HAP-1 (cell line): ENCODE data around the gene AAMP.
"Not testable (repeated sequence)": the region's sequence is repeated elsewhere in the genome, so short reads cannot be mapped to it uniquely, and the experiment has no call there.

Source experiments
- DNase-seq, 2 experiments: peaks; one replicate each; pipeline ENCODE4 v3.0.0-alpha.2; 2016 to 2020; ENCODE audit warnings: low spot score in 2 of 2
- H3K27me3 ChIP-seq: fragments of 250-450 bp; sonication (Bioruptor Pico); 2 replicates; pipeline ENCODE4 v1.5.1; 2020; ENCODE audit warnings: low read depth, mild to moderate bottlenecking, moderate library complexity
- H3K36me3 ChIP-seq: fragments of 250-450 bp; sonication (Bioruptor Pico); replicated peaks from 2 replicates; pipeline ENCODE4 v1.5.1; 2020; ENCODE audit warnings: mild to moderate bottlenecking
- H3K4me1 ChIP-seq: fragments of 250-450 bp; sonication (Bioruptor Pico); 2 replicates; pipeline ENCODE4 v1.5.1; 2020; ENCODE audit warnings: mild to moderate bottlenecking
- H3K4me3 ChIP-seq: fragments of 250-450 bp; sonication (Bioruptor Pico); 2 replicates; pipeline ENCODE4 v1.5.1; 2020; ENCODE audit warnings: mild to moderate bottlenecking, moderate library complexity
- H3K9me3 ChIP-seq: fragments of 250-450 bp; sonication (Bioruptor Pico); 2 replicates; pipeline ENCODE4 v1.5.1; 2020; ENCODE audit warnings: mild to moderate bottlenecking, moderate library complexity
- in situ Hi-C: fragments of 300-500 bp; cut with MboI; formaldehyde crosslinking; loops from 3 replicates; pipeline ENCODE4 v1.14.3; 2020; ENCODE audit warnings: low sequenced_read_pairs, inconsistent platforms, mixed read lengths

AAMP gene

GRCh38 chr2:218275371-218276072, 5.6 kb upstream of the AAMP start:
- no peak for DNase-seq
- H3K9me3 ChIP-seq = no peaks in the 10 kb centered on the region
- H3K27me3 ChIP-seq = no peaks in the 10 kb centered on the region
- no peak overlapping the region for H3K4me3 ChIP-seq
- H3K36me3 ChIP-seq = peaks cover 70% of the 10 kb centered on the region
- in situ Hi-C loops = loop anchor here (25.0 kb wide), 1 partner anchor 387 kb away; the partner anchor contains the start of genes BCS1L, RNF25, STK36 and ZNF142
- H3K4me1 ChIP-seq = peaks cover 14% of the 10 kb centered on the region

GRCh38 chr2:218274586-218274985, 4.6 kb upstream of the AAMP start:
- Histone ChIP-seq H3K4me3 (no peak overlapping the region), H3K36me3 (peaks cover 63% of the 10 kb centered on the region), H3K9me3 (no peaks in the 10 kb centered on the region), H3K27me3 (no peaks in the 10 kb centered on the region), H3K4me1 (peaks cover 14% of the 10 kb centered on the region)
- DNase-seq = no peak
- in situ Hi-C loops = no loop called here

GRCh38 chr2:218273908-218274249, 3.9 kb upstream of the AAMP start:
- in situ Hi-C loops = no loop called here
- no peak for DNase-seq
- H3K27me3 ChIP-seq = no peaks in the 10 kb centered on the region
- peaks cover 58% of the 10 kb centered on the region for H3K36me3 ChIP-seq
- no peak overlapping the region for H3K4me3 ChIP-seq
- no peaks in the 10 kb centered on the region for H3K9me3 ChIP-seq
- peaks cover 14% of the 10 kb centered on the region for H3K4me1 ChIP-seq

- in situ Hi-C loops, DNase-seq, H3K4me3 ChIP-seq, H3K27me3 ChIP-seq, H3K9me3 ChIP-seq: not testable (repeated sequence)
- H3K36me3 ChIP-seq = peaks cover 56% of the 10 kb centered on the region
- H3K4me1 ChIP-seq = peaks cover 14% of the 10 kb centered on the region
These were observed 3.4 kb upstream of the AAMP start for GRCh38 chr2:218273214-218273907.

- peaks cover 14% of the 10 kb centered on the region for H3K4me1 ChIP-seq
- H3K9me3 ChIP-seq = no peaks in the 10 kb centered on the region
- peaks cover 53% of the 10 kb centered on the region for H3K36me3 ChIP-seq
- H3K4me3 ChIP-seq = no peak overlapping the region
- H3K27me3 ChIP-seq = no peaks in the 10 kb centered on the region
- in situ Hi-C loops = no loop called here
- DNase-seq = peak; percentile 94 to 96
These were observed 2.7 kb upstream of the AAMP start for GRCh38 chr2:218272531-218273212.

- no peak for DNase-seq
- Histone ChIP-seq H3K4me1 (peaks cover 14% of the 10 kb centered on the region), H3K9me3 (no peaks in the 10 kb centered on the region), H3K36me3 (peaks cover 53% of the 10 kb centered on the region), H3K27me3 (no peaks in the 10 kb centered on the region), H3K4me3 (peak overlapping the region; percentile 89; the same call in 1 of the 2 replicates)
- in situ Hi-C loops = no loop called here
These were observed 2.1 kb upstream of the AAMP start for GRCh38 chr2:218271865-218272530.

GRCh38 chr2:218271487-218271797, 1.5 kb upstream of the AAMP start:
- Histone ChIP-seq H3K4me1 (peaks cover 14% of the 10 kb centered on the region), H3K4me3 (peak overlapping the region; percentile 89), H3K27me3 (no peaks in the 10 kb centered on the region), H3K36me3 (peaks cover 53% of the 10 kb centered on the region), H3K9me3 (no peaks in the 10 kb centered on the region)
- in situ Hi-C loops = no loop called here
- DNase-seq = no peak

- in situ Hi-C loops = no loop called here
These were observed 967 bp upstream of the AAMP start for GRCh38 chr2:218270721-218271486.

GRCh38 chr2:218267259-218267658, 2.7 kb downstream of the AAMP start:
- Histone ChIP-seq H3K36me3 (peaks cover 41% of the 10 kb centered on the region), H3K4me3 (no peak overlapping the region), H3K27me3 (no peaks in the 10 kb centered on the region), H3K4me1 (peaks cover 6% of the 10 kb centered on the region), H3K9me3 (no peaks in the 10 kb centered on the region)
- in situ Hi-C loops = no loop called here
- no peak for DNase-seq

More at GRCh38 chr2:218270721-218271486, 967 bp upstream of the AAMP start:
- Histone ChIP-seq H3K4me3 (peak overlapping the region; percentile 89), H3K9me3 (no peaks in the 10 kb centered on the region), H3K36me3 (peaks cover 53% of the 10 kb centered on the region), H3K4me1 (peaks cover 14% of the 10 kb centered on the region), H3K27me3 (no peaks in the 10 kb centered on the region)
- peak in 1 of 2 experiments; percentile 3 for DNase-seq

GRCh38 chr2:218266316-218266979, 3.5 kb downstream of the AAMP start:
- in situ Hi-C loops = no loop called here
- Histone ChIP-seq H3K4me1 (peaks cover under 1% of the 10 kb centered on the region; the same call in 1 of the 2 replicates), H3K9me3 (no peaks in the 10 kb centered on the region), H3K36me3 (peaks cover 36% of the 10 kb centered on the region), H3K4me3 (no peak overlapping the region), H3K27me3 (no peaks in the 10 kb centered on the region)
- DNase-seq = no peak

- H3K4me3 ChIP-seq = no peak overlapping the region
- no peaks in the 10 kb centered on the region for H3K9me3 ChIP-seq
- H3K36me3 ChIP-seq = peaks cover 36% of the 10 kb centered on the region
- no peaks in the 10 kb centered on the region for H3K27me3 ChIP-seq
- no peaks in the 10 kb centered on the region for H3K4me1 ChIP-seq
- no peak for DNase-seq
- in situ Hi-C loops = no loop called here
These were observed 4.3 kb downstream of the AAMP start for GRCh38 chr2:218265626-218266025.

GRCh38 chr2:218264773-218265561, 5.0 kb downstream of the AAMP start:
- H3K36me3 ChIP-seq = peaks cover 36% of the 10 kb centered on the region
- H3K9me3 ChIP-seq = no peaks in the 10 kb centered on the region
- no peak for DNase-seq
- H3K4me1 ChIP-seq = no peaks in the 10 kb centered on the region
- in situ Hi-C loops = no loop called here
- H3K27me3 ChIP-seq = no peaks in the 10 kb centered on the region
- H3K4me3 ChIP-seq = no peak overlapping the region
